ENCODE data around the gene UBFD1. TPM values are rescaled to one million over a fixed set of nuclear protein-coding genes. Genes with fewer than 3 reads are reported as not detected.

UBFD1 gene
- total and polyA plus RNA-seq, 2 of the 8 experiments (the other 6 are each of a cell fraction or from before 2014, with no cell fraction given): 66.3 to 106 TPM

DNA sequence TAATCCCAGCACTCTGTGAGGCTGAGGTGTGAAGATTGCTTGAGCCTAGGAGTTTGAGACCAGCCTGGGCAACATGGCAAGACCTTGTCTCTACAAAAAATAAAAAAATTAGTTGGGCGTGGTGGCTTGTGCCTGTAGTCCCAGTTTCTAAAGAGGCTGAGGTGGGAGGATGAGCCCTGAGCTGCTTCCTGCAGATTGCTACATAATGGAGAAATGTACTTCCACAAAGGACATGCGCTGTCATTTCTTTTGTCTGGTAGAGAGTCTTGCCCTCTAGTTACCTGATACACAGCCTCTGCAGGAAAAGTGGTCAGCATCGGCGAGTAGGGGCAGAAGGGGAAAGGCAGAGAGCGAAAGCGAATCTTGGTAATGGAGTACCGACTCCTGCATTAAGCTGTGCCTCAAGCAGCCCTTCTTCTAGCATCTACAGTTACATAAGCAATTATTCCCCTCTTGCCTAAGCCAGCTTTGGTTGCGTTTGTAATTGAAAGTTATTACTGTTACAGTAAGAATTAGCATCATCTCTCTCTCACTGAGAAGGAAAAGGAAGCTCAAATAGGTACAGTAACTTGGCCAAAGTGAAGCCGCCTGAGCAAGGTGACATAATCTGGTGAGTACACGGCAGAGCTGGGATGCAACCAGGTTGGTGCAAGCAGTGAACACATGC, 28.8 kb upstream of the UBFD1 start:
- peaks cover 23 to 59% (median 50%) of the 10 kb centered on the region in 4 experiments for H3K36me3 ChIP-seq (ENCODE audit: control insufficient read depth in 2 of 4, insufficient read depth in 4 of 4, low read length in 3 of 4)

More for the DNA sequence above, 28.8 kb upstream of the UBFD1 start:
- no peak overlapping the region for H3K14ac ChIP-seq (ENCODE audit: insufficient read length)
- peaks cover 2 to 3% of the 10 kb centered on the region in 2 experiments for H4K20me1 ChIP-seq (replicated peaks in 1 of 2; ENCODE audit: control insufficient read depth in 1 of 2, insufficient read depth in 2 of 2, low read length in 2 of 2)
- ChIA-PET POLR2A (ENCODE audit: partially characterized antibody) (interaction anchor here (0.5 to 1.9 kb wide), 3 partner anchors 11 to 22 kb away, joined by 3 to 8 read pairs (median 7); partner anchors contain the start of gene GGA2), CTCF (ENCODE audit: partially characterized antibody) (interaction anchor here (1.1 kb wide), 1 partner anchor 68 kb away, joined by 3 read pairs; no protein-coding TSS in a partner anchor)
- no peak overlapping the region for H3K4me2 ChIP-seq (ENCODE audit: insufficient read depth in 1 of 2, low read depth in 2 of 2, low read length in 2 of 2)
- DNase-seq (ENCODE audit: low read depth in 1 of 2, low spot score in 2 of 2) (no peak), FAIRE-seq (no peak)
- no peak overlapping the region for H3K4me3 ChIP-seq (ENCODE audit: extremely low read depth in 1 of 4, insufficient read depth in 2 of 4, low read depth in 3 of 4, low read length in 4 of 4)
- H3K9ac ChIP-seq (replicated peaks in 1 of 4; ENCODE audit: extremely low read depth in 1 of 4, low read depth in 3 of 4, low read length in 3 of 4): no peak overlapping the region
- H3K27me3 ChIP-seq (replicated peaks in 1 of 4; ENCODE audit: control insufficient read depth in 3 of 4, extremely low read depth in 1 of 4, insufficient read depth in 3 of 4, low read length in 3 of 4): no peaks in the 10 kb centered on the region
- no peak overlapping the region for H4K91ac ChIP-seq (replicated peaks; ENCODE audit: insufficient read length, low read length)
- no peaks in the 10 kb centered on the region for H3K4me1 ChIP-seq (replicated peaks in 1 of 4; ENCODE audit: control insufficient read depth in 3 of 4, insufficient read depth in 4 of 4, low read length in 3 of 4)
- H3K27ac ChIP-seq (ENCODE audit: low read depth, low read length): no peak overlapping the region
- TF ChIP-seq EP300 (IDR thresholded peaks at IDR 0.05; ENCODE audit: borderline replicate concordance in 1 of 2, low read depth in 2 of 2, low read length in 2 of 2): no peak
- no peak for TF ChIP-seq NANOG (IDR thresholded peaks at IDR 0.05; ENCODE audit: insufficient read depth, low read depth, low read length, poor library complexity, severe bottlenecking)
- no peak for TF ChIP-seq RBBP5 (IDR thresholded peaks at IDR 0.05; ENCODE audit: borderline replicate concordance, low read depth, low read length)
- no peak for TF ChIP-seq KDM5A (IDR thresholded peaks at IDR 0.05; ENCODE audit: low read length)
- TF ChIP-seq SIRT6 (IDR thresholded peaks at IDR 0.05; ENCODE audit: low read length): no peak
- no peak for TF ChIP-seq CBX5 (IDR thresholded peaks at IDR 0.05; ENCODE audit: low read depth, low read length)
- no peak for TF ChIP-seq CTBP2 (IDR thresholded peaks at IDR 0.05; ENCODE audit: borderline replicate concordance, insufficient read depth, insufficient read length, low read length)
- no peak for TF ChIP-seq SRF (IDR thresholded peaks at IDR 0.05; ENCODE audit: low read depth, low read length)
- no peak for TF ChIP-seq POLR2AphosphoS5 (IDR thresholded peaks at IDR 0.05; ENCODE audit: low read depth, low read length)
- no peak for TF ChIP-seq CBX8 (IDR thresholded peaks at IDR 0.05; ENCODE audit: borderline replicate concordance, low read depth, low read length)
- no peak for TF ChIP-seq CHD1 (IDR thresholded peaks at IDR 0.05; ENCODE audit: low read depth, low read length)
- no peak overlapping the region for H4K5ac ChIP-seq (ENCODE audit: insufficient read length, low read depth, low read length)
- no peaks in the 10 kb centered on the region for H3K79me1 ChIP-seq (ENCODE audit: low read depth, low read length)
- no peak overlapping the region for H3K4ac ChIP-seq (replicated peaks; ENCODE audit: insufficient read length, low read depth, low read length)
- H4K8ac ChIP-seq (ENCODE audit: extremely low read depth, insufficient read depth, low read length): no peak overlapping the region
- no peak overlapping the region for H3K18ac ChIP-seq (ENCODE audit: extremely low read depth, low read length)
- no peak overlapping the region for H2BK120ac ChIP-seq (replicated peaks; ENCODE audit: low read depth, low read length)
- no peak overlapping the region for H3K56ac ChIP-seq (replicated peaks; ENCODE audit: insufficient read length, low read depth, low read length)
- H3K79me2 ChIP-seq (ENCODE audit: control insufficient read depth in 1 of 2, insufficient read depth in 2 of 2, low read length in 2 of 2): no peaks in the 10 kb centered on the region
- no peak overlapping the region for H2BK12ac ChIP-seq (ENCODE audit: low read depth, low read length)
- no peak overlapping the region for H2BK20ac ChIP-seq (ENCODE audit: low read length)
- no peak overlapping the region for H2AFZ ChIP-seq (ENCODE audit: low read length)
- H2BK5ac ChIP-seq (ENCODE audit: low read depth, low read length): no peak overlapping the region
- no peaks in the 10 kb centered on the region for H3K9me3 ChIP-seq (ENCODE audit: insufficient read depth in 2 of 2, low read depth in 1 of 2, low read length in 1 of 2)
- no peaks in the 10 kb centered on the region for H3K23me2 ChIP-seq (ENCODE audit: low read depth, low read length)
- H2AK5ac ChIP-seq (ENCODE audit: low read depth, low read length): no peak overlapping the region
- no peak overlapping the region for H3K23ac ChIP-seq (ENCODE audit: insufficient read length)
- no peak overlapping the region for H2BK15ac ChIP-seq (ENCODE audit: low read length)
- WGBS, 2 experiments (ENCODE audit: extremely low coverage in 1 of 2, insufficient coverage in 1 of 2, insufficient read length in 1 of 2, insufficient replicate concordance in 2 of 2, low coverage in 1 of 2, low lambda C conversion rate in 2 of 2, missing lambda C conversion rate in 1 of 2): 91% methylated on average over 10 of the region's 10 CpGs; no CpG with 5 or more reads in 1 of the 2 experiments

Data from H1 (cell line).